Activated B cell treated with CpG ODN at 0.5 μM for 24 hours (primary cell): ENCODE data around the gene BTN1A1. TPM values are rescaled to one million over a fixed set of nuclear protein-coding genes. Genes with fewer than 3 reads are reported as not detected.

Source experiments
- ATAC-seq: fragments of 200-7000 bp; cut with Tn5 transposase; one replicate; pipeline ENCODE4 v1.10.0; 2021; ENCODE audit warnings: low read depth, mild to moderate bottlenecking, moderate library complexity
- CTCF ChIA-PET: fragments of 350-600 bp; sonication (Branson Sonifier 250); formaldehyde crosslinking; loops from one replicate; lab custom pipeline; 2021; ENCODE audit warnings: antibody characterized with exemption; lab: Charles Lee
- POLR2A ChIA-PET: fragments of 350-600 bp; sonication (Branson Sonifier 250); formaldehyde crosslinking; loops from one replicate; lab custom pipeline; 2021; ENCODE audit warnings: antibody characterized with exemption; lab: Charles Lee
- DNase-seq: peaks from one replicate; pipeline ENCODE4 v3.0.0; 2022
- H3K27ac Mint-ChIP-seq: one replicate; pipeline ENCODE4 v1.8.0; 2020; ENCODE audit warnings: mixed read lengths
- H3K27me3 Mint-ChIP-seq: one replicate; pipeline ENCODE4 v1.8.0; 2021; ENCODE audit warnings: mixed read lengths
- H3K36me3 Mint-ChIP-seq: one replicate; pipeline ENCODE4 v1.8.0; 2021; ENCODE audit warnings: low read depth, mixed read lengths
- H3K4me1 Mint-ChIP-seq: one replicate; pipeline ENCODE4 v1.8.0; 2021; ENCODE audit warnings: mixed read lengths
- H3K4me3 Mint-ChIP-seq: one replicate; pipeline ENCODE4 v1.8.0; 2020; ENCODE audit warnings: mild to moderate bottlenecking, mixed read lengths
- H3K9me3 Mint-ChIP-seq: one replicate; pipeline ENCODE4 v1.8.0; 2020; ENCODE audit warnings: mixed read lengths
- intact Hi-C: fragments of 100-400 bp; cut with micrococcal nuclease; formaldehyde crosslinking; loops from one replicate; pipeline ENCODE4 v1.15.1; 2024
- total RNA-seq: library from RNA; stranded (reverse); gene quantifications from 2 replicates; pipeline ENCODE4 v1.2.3, GENCODE V29; 2022
- TF ChIP-seq, protein P1 (sequence below): fragments of 200-600 bp; IDR thresholded peaks from one replicate; pipeline ENCODE4 v1.8.0; 2022; ENCODE audit warnings: antibody characterized with exemption, mild to moderate bottlenecking

Gene BTN1A1
- total RNA-seq, 1 donor from 2014 or later: 0.18 TPM

DNA sequence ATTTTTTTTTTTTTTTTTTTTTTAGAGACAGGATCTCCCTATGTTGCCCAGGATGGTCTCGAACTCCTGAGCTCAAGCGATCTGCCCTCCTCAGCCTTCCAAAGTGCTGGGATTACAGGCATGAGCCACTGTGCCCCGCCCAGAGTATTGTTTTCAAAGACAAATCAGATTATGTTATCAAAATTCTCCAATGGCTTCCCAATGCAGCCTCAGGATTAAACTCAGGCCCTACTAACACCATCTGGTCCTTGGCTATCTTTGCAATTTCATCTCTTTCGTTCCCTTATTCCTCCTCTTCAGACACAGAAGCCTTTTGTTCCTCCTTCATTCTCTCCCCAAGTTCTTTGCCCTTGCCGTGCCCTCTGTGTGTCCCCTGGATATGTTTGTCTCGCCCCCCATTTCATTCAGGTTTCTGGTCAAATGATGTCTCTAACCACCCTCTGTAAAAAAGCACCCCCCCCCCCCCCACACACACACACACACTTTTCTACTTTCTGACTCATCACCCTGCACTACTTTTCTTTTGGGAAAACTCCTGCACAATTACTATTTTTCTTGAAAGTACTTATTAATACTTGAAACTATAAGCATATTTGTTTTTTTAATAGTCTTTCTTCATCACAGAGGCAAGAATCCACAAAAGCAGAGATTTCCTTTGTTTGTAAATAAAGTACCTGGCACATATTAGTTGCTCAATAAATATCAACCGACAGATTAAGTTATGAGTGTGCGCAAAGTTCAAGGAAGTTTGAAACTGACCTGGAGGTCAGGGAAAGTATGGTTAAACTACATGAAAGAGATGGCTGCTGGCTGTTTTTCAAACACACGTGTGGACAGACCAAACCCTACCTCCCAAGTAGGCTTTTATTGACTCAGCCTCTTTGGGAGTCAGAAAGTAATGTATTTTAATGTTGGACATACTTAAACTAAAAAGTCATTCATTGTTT is 16.7 kb downstream of the BTN1A1 start:
- CTCF ChIA-PET: no interaction called here
- DNase-seq (no peak), ATAC-seq (no peak)
- Mint-ChIP-seq H3K27me3 (peaks cover 1% of the 10 kb centered on the region), H3K27ac (no peak overlapping the region), H3K4me3 (no peak overlapping the region), H3K4me1 (peaks cover 11% of the 10 kb centered on the region), H3K9me3 (no peaks in the 10 kb centered on the region), H3K36me3 (peaks cover 7% of the 10 kb centered on the region)
- TF ChIP-seq, protein P1, sequence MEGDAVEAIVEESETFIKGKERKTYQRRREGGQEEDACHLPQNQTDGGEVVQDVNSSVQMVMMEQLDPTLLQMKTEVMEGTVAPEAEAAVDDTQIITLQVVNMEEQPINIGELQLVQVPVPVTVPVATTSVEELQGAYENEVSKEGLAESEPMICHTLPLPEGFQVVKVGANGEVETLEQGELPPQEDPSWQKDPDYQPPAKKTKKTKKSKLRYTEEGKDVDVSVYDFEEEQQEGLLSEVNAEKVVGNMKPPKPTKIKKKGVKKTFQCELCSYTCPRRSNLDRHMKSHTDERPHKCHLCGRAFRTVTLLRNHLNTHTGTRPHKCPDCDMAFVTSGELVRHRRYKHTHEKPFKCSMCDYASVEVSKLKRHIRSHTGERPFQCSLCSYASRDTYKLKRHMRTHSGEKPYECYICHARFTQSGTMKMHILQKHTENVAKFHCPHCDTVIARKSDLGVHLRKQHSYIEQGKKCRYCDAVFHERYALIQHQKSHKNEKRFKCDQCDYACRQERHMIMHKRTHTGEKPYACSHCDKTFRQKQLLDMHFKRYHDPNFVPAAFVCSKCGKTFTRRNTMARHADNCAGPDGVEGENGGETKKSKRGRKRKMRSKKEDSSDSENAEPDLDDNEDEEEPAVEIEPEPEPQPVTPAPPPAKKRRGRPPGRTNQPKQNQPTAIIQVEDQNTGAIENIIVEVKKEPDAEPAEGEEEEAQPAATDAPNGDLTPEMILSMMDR: no peak
- POLR2A ChIA-PET: interaction anchor here (1.0 kb wide), 1 partner anchor 21 kb away, joined by 3 read pairs; the partner anchor contains the start of gene HMGN4
- intact Hi-C loops: no loop called here

DNA sequence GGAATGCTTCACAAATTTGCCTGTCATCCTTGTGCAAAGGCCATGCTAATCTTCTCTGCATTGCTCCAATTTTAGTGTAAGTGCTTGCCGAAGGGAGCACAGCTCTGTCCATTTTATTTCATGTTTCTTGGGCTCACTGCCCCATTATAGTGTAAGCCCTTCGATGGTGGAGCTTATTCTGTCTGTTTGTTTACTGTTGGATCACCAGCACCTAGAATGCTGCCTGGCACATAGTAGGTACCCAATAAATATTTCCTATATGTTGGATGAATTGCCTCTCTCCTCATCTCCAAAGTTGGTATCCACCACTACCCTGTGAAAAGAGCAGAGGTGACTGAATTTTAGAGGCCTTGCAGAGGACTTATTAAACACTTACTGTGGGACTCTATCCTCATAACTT is 19.3 kb downstream of the BTN1A1 start:
- ChIA-PET POLR2A (interaction anchor here (1.2 to 5.1 kb wide), 4 partner anchors 13 to 45 kb away, joined by 6 to 60 read pairs (median 28); partner anchors contain the start of gene HMGN4), CTCF (no interaction called here)
- no peak overlapping the region for H3K4me3 Mint-ChIP-seq
- DNase-seq (no peak), ATAC-seq (no peak)
- peaks cover 34% of the 10 kb centered on the region for H3K4me1 Mint-ChIP-seq
- H3K36me3 Mint-ChIP-seq: peaks cover 13% of the 10 kb centered on the region
- intact Hi-C loops: no loop called here
- no peaks in the 10 kb centered on the region for H3K9me3 Mint-ChIP-seq
- H3K27me3 Mint-ChIP-seq: peaks cover 1% of the 10 kb centered on the region
- no peak overlapping the region for H3K27ac Mint-ChIP-seq
- TF ChIP-seq, protein P1: no peak

DNA sequence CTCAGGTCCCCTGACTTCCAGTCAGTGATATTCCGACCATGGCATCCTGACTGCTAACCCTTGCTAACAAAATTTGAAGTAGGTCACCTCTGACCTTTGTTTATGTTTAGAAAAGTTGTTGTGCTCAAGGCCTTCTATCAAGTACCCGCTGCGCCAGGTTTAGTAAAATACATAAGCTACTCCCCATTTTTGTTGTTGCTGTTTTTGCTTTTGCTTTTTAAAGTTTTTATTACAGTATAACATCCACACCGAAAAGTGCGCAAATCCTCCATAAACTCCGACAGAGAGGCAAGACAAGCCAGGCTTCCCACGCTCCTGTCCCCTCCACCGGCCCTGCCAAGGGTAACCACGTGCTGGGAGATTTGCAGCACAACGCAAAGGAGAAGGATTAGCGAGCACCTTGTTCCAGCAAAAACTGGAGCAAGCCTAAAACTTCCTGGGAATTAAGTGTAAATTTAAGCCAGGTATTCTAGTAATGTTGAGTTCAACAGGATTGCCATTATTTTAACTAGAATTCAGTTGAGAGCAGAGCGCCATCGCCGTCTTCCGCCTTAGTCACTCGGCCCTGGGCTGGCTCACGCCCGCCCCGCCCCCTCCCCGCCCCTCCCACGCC is 20.2 kb downstream of the BTN1A1 start:
- peaks cover 1% of the 10 kb centered on the region for H3K27me3 Mint-ChIP-seq
- H3K27ac Mint-ChIP-seq: peak overlapping the region; percentile 92

DNA sequence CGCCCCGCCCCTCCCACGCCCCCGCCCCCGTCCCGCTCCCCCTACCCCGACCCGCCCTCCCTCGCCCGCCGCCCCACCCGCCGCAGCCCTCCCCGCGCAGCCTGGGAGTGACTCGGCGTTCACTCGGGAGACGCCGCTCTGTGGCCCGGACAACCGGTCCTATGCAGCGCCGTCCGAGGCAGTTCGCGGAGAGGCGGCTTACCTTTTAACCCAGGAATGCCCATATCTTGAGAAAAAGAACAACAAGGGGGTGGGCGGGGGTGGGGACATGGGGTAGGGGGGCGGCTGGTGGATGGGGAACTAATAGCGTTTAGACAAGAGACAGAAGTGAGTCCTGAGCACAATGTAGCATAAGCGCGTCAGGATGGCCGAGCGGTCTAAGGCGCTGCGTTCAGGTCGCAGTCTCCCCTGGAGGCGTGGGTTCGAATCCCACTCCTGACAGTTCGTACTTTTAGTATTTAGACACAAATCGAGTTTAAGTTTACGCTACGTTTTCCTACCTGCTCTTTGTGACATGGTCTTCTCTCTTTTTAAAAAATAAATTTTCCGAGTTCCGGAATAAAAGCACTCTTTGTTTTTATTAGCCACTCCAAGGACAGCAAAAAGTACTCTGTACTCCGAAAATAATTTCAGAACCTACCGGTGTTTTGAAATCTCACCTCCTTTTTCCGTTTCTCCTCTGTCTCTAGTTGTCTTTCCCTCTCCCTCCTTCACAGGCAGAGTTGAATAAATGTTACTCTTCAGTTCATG is 20.9 kb downstream of the BTN1A1 start:
- DNase-seq: peak; percentile 78
- peaks cover 1% of the 10 kb centered on the region for H3K27me3 Mint-ChIP-seq
- CTCF ChIA-PET: interaction anchor here (1.1 to 2.3 kb wide), 4 partner anchors 12 to 47 kb away, joined by 3 to 9 read pairs (median 8); partner anchors contain the start of gene HMGN4
- peak overlapping the region; percentile 87 for H3K4me3 Mint-ChIP-seq
- H3K4me1 Mint-ChIP-seq: peaks cover 43% of the 10 kb centered on the region
- peak overlapping the region; percentile 92 for H3K27ac Mint-ChIP-seq
- TF ChIP-seq, protein P1: no peak
- ATAC-seq: peak; percentile 72
- POLR2A ChIA-PET: interaction anchor here (0.6 to 5.1 kb wide), 24 partner anchors 11 to 1316 kb away, joined by 3 to 74 read pairs (median 5); partner anchors contain the start of genes BTN2A2, BTN3A3 and HMGN4
- peaks cover 13% of the 10 kb centered on the region for H3K36me3 Mint-ChIP-seq
- intact Hi-C loops: loop anchor here (1.0 to 5.0 kb wide), 10 partner anchors 11 to 299 kb away; partner anchors contain the start of genes BTN2A1 and BTN3A1
- H3K9me3 Mint-ChIP-seq: no peaks in the 10 kb centered on the region

More for the DNA sequence above, 20.2 kb downstream of the BTN1A1 start:
- ATAC-seq: peak; percentile 11
- POLR2A ChIA-PET: interaction anchor here (0.6 to 5.1 kb wide), 15 partner anchors 12 to 1317 kb away, joined by 3 to 74 read pairs (median 5); partner anchors contain the start of genes BTN2A2 and HMGN4
- Mint-ChIP-seq H3K4me3 (peak overlapping the region; percentile 80), H3K9me3 (no peaks in the 10 kb centered on the region), H3K4me1 (peaks cover 38% of the 10 kb centered on the region), H3K36me3 (peaks cover 13% of the 10 kb centered on the region)
- intact Hi-C loops: loop anchor here (5.0 kb wide), 3 partner anchors 98 to 298 kb away; partner anchors contain the start of gene BTN3A1
- CTCF ChIA-PET: interaction anchor here (1.1 to 2.3 kb wide), 4 partner anchors 13 to 48 kb away, joined by 3 to 9 read pairs (median 8); partner anchors contain the start of gene HMGN4
- peak; percentile 25 for DNase-seq
- TF ChIP-seq, protein P1: no peak
